GM21381 (cell line): ENCODE measurements around the gene C19orf38.

Source experiments
- ATAC-seq: cut with Tn5 transposase; IDR thresholded peaks from one replicate; pipeline ENCODE4 v1.9.1; 2021; ENCODE audit warnings: mild to moderate bottlenecking, moderate library complexity; ENCODE audit not compliant: unreplicated experiment

Gene C19orf38

GRCh38 chr19:10899151-10899653 lies 51.0 kb downstream of the C19orf38 start:
- ATAC-seq: no peak

GRCh38 chr19:10907925-10908324 lies 59.7 kb downstream of the C19orf38 start:
- no peak for ATAC-seq

DNA sequence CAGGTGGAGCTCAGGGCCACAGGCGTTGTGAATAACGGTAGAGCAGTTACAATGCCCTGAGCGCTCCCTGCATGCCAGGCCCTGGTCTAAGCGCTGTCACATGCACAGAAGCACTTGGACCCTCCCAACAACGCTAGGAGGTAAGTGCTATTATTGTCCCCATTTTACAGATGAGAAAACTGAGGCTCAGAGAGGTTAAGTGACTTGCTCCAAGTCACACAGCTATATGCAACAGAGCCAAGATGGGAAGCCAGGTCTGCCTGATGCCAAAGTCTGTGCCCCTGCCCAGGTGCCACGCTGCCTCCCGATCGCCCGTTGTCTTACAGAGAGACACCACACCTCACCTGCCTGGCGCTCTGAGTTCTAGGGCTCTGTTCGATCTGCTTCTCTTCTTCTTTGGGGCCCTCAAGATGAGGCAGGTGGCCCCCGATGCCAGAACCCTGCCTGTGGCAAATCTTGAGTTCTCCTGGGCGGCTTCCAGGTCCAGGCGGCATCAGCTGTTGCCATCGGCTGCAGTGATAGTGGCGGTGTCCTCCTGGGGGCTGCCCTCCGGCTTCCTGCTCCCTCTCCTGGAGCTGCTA lies 60.3 kb downstream of the C19orf38 start:
- ATAC-seq: no peak

GRCh38 chr19:10911579-10912363 lies 63.6 kb downstream of the C19orf38 start:
- ATAC-seq: no peak

DNA sequence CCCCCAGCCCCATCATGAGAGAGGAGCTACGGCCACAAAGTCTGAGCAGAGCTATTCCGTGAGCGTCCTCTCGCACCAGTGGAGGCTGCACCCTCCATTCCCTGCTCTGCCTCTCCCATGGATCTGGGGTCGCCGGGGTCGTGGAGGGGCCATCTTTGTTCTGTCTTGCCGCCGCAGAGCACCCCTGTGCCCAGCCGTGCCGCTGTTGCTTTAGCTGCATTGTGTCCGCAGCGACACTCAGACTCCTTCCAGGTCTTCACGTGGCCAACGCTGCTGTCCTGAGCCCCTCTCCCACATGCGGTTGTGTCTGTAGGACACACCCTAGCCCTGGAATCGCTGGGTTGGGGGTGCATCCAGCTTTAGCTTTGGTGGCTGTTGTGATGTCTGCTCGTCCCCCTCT lies 64.4 kb downstream of the C19orf38 start:
- ATAC-seq: no peak

GRCh38 chr19:10913716-10914340 lies 65.6 kb downstream of the C19orf38 start:
- no peak for ATAC-seq

DNA sequence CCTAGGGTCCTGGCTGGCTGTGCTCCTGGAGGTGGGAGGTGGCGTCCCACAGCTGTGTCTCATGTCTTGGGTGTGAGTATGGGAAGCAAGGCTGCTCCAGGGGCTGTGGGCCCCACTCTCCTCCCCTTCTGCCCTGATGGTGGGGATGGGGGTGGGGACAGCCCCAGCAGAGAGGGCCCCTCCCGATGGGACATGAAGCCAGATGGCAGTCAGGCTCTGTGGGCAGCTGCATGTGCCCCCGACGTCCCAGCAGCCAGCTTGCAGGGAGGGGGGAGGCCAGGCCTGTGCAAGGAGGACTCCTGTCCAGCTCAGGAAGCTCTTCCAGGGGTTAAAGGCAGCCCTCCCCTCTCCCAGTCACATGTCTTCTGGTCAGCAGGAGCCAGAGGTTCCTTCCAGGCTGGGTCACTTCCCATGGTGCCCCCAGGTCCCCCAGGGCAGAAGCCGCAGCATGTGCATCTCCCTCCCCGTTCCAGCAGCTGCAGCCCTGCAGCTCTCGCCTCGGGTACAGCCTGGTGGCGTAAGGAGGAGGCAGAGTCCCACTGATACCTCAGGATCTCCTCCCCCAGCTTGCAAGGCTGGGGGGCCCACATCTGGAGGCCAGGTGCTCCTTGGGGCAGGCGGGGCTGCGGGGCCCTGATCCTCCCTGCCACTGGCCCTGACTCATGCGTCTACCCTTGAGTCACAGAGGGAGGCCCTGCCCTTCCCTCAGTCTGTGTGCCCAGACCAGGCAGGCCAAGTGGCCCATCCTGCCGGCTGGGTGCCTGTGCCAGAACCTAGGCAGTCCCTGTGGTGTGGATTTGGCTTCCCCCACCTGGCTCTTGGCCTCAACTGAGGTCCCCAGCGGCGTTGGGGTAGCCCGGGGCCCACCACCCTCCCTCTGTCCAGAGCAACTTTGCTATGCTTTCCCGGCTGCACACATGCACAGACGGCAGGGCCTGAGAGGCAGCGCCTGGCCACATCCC lies 67.2 kb downstream of the C19orf38 start:
- ATAC-seq: no peak

DNA sequence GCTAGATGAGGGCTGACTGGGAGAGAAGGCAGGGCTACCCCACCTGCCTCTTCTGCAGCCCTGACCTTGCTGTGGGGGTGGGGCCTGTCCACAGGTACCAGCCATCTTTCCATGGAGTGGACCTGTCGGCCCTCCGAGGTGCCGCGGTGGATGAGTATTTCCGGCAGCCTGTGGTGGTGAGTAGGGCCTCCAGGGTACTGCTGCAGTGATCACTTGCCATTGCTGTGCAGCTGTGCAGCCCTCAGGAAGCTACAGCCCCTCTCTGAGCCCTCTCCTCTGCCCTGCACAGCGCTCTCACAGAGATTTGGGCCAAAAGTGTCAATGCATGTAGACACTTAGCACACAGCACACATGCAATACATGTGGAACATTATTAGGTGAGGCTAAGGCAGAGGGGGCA lies 68.4 kb downstream of the C19orf38 start:
- no peak for ATAC-seq

GRCh38 chr19:10918359-10918758 lies 70.1 kb downstream of the C19orf38 start:
- ATAC-seq: no peak
